Epithelial cell of esophagus (primary cell): Measurements from ENCODE around the gene PLB1.

Experiments
- DNase-seq: peaks from one replicate; pipeline ENCODE4 v3.0.0; 2010; ENCODE audit warnings: low read depth
- H3K4me3 ChIP-seq: 2 replicates; pipeline ENCODE4 v1.5.1; 2011; ENCODE audit warnings: mild to moderate bottlenecking, low read length, control low read depth
- TF ChIP-seq, protein P1 (sequence below): IDR thresholded peaks from 2 replicates; pipeline ENCODE4 v1.5.1; 2011; ENCODE audit warnings: low read depth, mild to moderate bottlenecking, low read length, control low read depth, inconsistent platforms; ENCODE audit not compliant: insufficient read depth; ENCODE audit errors: missing control alignments

The PLB1 gene

DNA sequence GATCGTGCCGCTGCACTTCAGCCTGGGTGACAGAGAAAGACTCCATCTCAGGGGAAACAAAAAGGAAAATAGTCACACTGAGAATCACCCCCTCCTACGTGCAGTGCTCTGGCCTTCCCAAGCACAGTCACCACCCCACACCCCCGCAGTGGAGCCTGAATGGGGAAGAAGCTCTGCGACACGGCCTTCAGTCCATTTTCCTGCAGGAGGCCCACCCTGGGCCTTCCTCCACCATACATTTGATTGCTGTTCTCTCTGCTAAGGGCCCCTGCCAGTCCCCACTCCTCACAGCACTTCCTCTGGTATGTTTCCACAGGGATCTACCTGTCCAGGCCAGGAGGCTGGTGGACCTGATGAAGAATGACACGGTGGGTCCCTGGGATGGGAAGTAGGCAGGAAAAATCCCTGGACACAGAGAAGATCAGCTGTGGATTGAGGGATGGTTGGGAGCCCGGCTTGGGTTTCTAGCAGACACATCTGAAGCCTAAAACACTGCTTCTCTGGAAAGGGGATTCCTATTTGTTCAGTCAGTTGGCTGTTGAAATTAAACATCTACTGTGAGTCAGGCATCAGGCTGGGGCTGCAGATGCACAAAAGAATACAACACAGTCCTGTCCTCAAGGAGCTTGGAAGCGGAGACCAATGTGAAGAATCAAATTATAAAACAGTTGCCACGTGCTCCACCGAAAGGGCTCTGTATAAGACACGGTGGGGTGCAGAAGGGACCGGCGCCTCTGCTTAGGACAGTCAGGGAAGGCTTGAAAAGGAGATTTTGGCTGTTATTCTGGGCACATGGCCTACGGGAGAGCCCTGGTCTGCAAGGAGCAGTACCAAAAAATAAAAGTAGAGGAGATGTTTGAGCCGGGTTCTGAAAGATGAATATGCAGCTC is 82.2 kb downstream of the PLB1 start:
- TF ChIP-seq, protein P1, sequence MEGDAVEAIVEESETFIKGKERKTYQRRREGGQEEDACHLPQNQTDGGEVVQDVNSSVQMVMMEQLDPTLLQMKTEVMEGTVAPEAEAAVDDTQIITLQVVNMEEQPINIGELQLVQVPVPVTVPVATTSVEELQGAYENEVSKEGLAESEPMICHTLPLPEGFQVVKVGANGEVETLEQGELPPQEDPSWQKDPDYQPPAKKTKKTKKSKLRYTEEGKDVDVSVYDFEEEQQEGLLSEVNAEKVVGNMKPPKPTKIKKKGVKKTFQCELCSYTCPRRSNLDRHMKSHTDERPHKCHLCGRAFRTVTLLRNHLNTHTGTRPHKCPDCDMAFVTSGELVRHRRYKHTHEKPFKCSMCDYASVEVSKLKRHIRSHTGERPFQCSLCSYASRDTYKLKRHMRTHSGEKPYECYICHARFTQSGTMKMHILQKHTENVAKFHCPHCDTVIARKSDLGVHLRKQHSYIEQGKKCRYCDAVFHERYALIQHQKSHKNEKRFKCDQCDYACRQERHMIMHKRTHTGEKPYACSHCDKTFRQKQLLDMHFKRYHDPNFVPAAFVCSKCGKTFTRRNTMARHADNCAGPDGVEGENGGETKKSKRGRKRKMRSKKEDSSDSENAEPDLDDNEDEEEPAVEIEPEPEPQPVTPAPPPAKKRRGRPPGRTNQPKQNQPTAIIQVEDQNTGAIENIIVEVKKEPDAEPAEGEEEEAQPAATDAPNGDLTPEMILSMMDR: no peak
- no peak for DNase-seq
- H3K4me3 ChIP-seq: no peak overlapping the region

DNA sequence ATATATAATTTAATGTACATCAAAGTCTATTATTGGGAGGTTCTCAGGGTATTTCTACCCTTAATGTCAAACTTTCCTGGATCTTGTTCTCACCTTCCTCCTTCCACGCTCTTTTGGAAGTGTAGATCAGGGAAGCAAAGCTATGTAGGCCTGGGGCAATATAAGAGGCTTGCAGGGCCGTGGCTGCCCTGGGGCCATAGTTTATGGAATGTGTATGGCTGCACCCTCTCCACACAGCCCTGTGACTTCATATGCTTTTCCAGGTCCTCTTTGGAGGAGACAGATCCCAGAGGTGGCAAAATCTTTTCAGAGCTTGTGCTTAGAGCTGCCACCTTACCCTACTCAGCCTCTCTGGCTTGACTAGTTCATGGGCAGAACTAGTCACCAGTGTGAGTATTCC is 82.9 kb downstream of the PLB1 start:
- TF ChIP-seq, protein P1: no peak
- H3K4me3 ChIP-seq: no peak overlapping the region
- no peak for DNase-seq

DNA sequence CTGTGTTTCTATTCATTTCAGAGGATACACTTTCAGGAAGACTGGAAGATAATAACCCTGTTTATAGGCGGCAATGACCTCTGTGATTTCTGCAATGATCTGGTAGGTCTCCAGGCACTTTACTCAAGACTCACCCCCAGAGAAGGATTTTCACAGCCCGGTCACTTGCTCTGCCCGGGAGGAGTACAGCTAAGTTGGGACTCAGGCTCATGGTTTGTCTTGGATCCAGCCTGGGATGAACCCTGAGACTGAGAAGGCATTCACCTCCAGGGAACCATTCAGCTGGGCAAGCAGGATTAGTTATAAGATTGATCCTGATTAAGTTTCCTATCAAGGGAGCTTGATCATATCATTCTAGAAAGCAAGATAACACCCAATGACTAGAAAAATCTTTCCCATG is 83.7 kb downstream of the PLB1 start:
- no peak for DNase-seq
- TF ChIP-seq, protein P1: no peak
- no peak overlapping the region for H3K4me3 ChIP-seq

DNA sequence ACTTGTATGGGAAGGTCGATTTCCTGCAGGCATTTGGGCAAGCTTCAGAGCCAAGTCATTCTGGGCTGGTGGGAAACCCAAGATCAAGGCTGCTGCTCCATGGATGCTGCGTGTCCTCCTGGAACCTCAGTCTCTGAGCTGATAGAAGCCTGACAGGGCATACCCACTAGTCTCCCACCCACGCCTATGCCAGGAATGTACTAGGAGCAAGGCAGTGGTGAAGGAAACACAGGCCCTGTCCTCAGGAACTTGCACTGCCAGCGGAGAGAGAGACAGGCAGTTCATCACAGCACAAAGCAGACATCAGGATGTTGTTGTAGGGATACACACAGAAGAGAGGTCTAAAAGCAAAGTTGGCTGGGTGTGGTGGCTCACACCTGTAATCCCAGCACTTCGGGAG is 84.2 kb downstream of the PLB1 start:
- no peak for DNase-seq
- no peak overlapping the region for H3K4me3 ChIP-seq
- TF ChIP-seq, protein P1: no peak

DNA sequence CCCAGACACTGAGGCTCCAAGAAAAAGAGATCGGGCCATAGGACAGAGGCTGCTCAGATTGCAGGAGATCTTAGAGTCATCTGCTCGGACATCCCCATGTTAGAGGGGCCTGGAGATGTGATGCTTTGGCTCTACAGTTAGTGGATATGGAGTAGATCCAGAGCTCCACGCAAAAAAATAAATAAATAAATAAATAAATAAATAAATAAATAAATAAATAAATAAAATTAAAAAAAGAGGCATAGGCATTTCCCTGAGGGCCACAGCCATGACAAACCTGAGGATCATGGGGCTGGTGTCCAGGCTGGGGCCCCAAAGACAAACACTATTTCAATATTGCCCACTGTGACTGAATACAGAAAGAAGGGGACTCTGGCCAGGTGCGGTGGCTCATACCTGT is 85.5 kb downstream of the PLB1 start:
- no peak for DNase-seq
- H3K4me3 ChIP-seq: no peak overlapping the region
- TF ChIP-seq, protein P1: no peak

DNA sequence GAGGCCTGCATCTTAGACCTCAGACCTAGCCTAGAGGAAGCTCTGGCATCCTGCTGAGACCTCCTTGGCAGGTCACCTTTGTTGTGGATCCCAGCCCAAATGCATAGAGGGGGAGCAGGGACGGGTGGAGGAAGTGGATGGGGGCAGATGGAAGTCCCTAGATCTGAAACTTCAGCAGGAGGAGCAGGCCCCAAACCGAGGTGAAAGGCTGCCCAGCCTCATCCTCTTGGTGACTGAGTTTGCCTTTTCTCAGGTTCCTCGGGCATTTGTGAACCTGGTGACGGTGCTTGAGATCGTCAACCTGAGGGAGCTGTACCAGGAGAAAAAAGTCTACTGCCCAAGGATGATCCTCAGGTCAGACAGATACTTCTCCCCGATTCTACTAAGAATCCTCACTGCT is 86.3 kb downstream of the PLB1 start:
- TF ChIP-seq, protein P1: no peak
- no peak for DNase-seq
- H3K4me3 ChIP-seq: no peak overlapping the region

DNA sequence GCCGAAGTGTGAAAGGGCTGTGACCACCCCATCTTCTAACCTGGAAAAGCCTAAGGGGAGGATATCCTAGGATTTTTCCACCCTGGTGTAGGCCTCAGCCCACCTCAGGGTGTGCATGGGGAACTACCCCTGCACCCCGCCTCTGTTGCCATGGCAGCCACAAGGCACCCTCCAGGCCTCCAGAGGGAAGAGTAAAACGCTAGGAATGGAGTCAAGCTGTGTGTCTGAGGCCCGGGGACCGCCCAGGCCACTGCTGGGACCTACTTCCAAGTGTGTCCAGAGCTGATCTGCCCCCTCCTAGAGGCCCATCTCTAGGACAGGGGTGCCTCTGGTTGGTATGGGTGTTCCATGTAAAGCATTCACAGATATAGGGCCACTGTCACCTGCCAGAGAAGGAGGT is 86.7 kb downstream of the PLB1 start:
- TF ChIP-seq, protein P1: no peak
- DNase-seq: no peak
- H3K4me3 ChIP-seq: no peak overlapping the region
